ENCODE results near the gene PGRMC2.
A peak's percentile ranks its signal among the peaks of the same experiment; 100 is the strongest.

The PGRMC2 gene

GRCh38 chr4:128268970-128269369, 18.6 kb downstream of the PGRMC2 start:
- TF ChIP-seq GATA2 (IDR thresholded peaks at IDR 0.05; ENCODE audit: low read depth, low read length) (no peak), GATA3 (IDR thresholded peaks at IDR 0.05; ENCODE audit: low read depth, low read length) (no peak)

- TF ChIP-seq GATA3 (IDR thresholded peaks at IDR 0.05; ENCODE audit: low read depth, low read length) = no peak
- TF ChIP-seq GATA2 (IDR thresholded peaks at IDR 0.05; ENCODE audit: low read depth, low read length) = no peak
These were observed 19.9 kb downstream of the PGRMC2 start for GRCh38 chr4:128267745-128268144.

- no peak for TF ChIP-seq GATA2 (IDR thresholded peaks at IDR 0.05; ENCODE audit: low read depth, low read length)
- no peak for TF ChIP-seq GATA3 (IDR thresholded peaks at IDR 0.05; ENCODE audit: low read depth, low read length)
These were observed 31.1 kb downstream of the PGRMC2 start for GRCh38 chr4:128256539-128256938.

GRCh38 chr4:128255906-128256305, 31.7 kb downstream of the PGRMC2 start:
- TF ChIP-seq GATA2 (IDR thresholded peaks at IDR 0.05; ENCODE audit: low read depth, low read length) (no peak), GATA3 (IDR thresholded peaks at IDR 0.05; ENCODE audit: low read depth, low read length) (no peak)

- TF ChIP-seq GATA2 (IDR thresholded peaks at IDR 0.05; ENCODE audit: low read depth, low read length) (no peak), GATA3 (IDR thresholded peaks at IDR 0.05; ENCODE audit: low read depth, low read length) (no peak)
These were observed 37.6 kb downstream of the PGRMC2 start for GRCh38 chr4:128249787-128250668.

- no peak for TF ChIP-seq GATA2 (IDR thresholded peaks at IDR 0.05; ENCODE audit: low read depth, low read length)
- TF ChIP-seq GATA3 (IDR thresholded peaks at IDR 0.05; ENCODE audit: low read depth, low read length) = no peak
These were observed 39.7 kb downstream of the PGRMC2 start for GRCh38 chr4:128247906-128248305.

GRCh38 chr4:128244379-128244778, 43.2 kb downstream of the PGRMC2 start:
- no peak for TF ChIP-seq GATA3 (IDR thresholded peaks at IDR 0.05; ENCODE audit: low read depth, low read length)
- no peak for TF ChIP-seq GATA2 (IDR thresholded peaks at IDR 0.05; ENCODE audit: low read depth, low read length)

- TF ChIP-seq GATA2 (IDR thresholded peaks at IDR 0.05; ENCODE audit: low read depth, low read length) = no peak
- TF ChIP-seq GATA3 (IDR thresholded peaks at IDR 0.05; ENCODE audit: low read depth, low read length) = no peak
These were observed 45.0 kb downstream of the PGRMC2 start for GRCh38 chr4:128242601-128243000.

GRCh38 chr4:128241981-128242380, 45.6 kb downstream of the PGRMC2 start:
- TF ChIP-seq GATA3 (IDR thresholded peaks at IDR 0.05; ENCODE audit: low read depth, low read length) (no peak), GATA2 (IDR thresholded peaks at IDR 0.05; ENCODE audit: low read depth, low read length) (no peak)

GRCh38 chr4:128241425-128241913, 46.1 kb downstream of the PGRMC2 start:
- TF ChIP-seq GATA3 (IDR thresholded peaks at IDR 0.05; ENCODE audit: low read depth, low read length) (no peak), GATA2 (IDR thresholded peaks at IDR 0.05; ENCODE audit: low read depth, low read length) (no peak)

GRCh38 chr4:128241019-128241418, 46.6 kb downstream of the PGRMC2 start:
- TF ChIP-seq GATA3 (IDR thresholded peaks at IDR 0.05; ENCODE audit: low read depth, low read length) = no peak
- TF ChIP-seq GATA2 (IDR thresholded peaks at IDR 0.05; ENCODE audit: low read depth, low read length) = no peak

- TF ChIP-seq GATA2 (IDR thresholded peaks at IDR 0.05; ENCODE audit: low read depth, low read length) (no peak), GATA3 (IDR thresholded peaks at IDR 0.05; ENCODE audit: low read depth, low read length) (no peak)
These were observed 52.8 kb downstream of the PGRMC2 start for GRCh38 chr4:128234836-128235235.

GRCh38 chr4:128232719-128233118, 54.9 kb downstream of the PGRMC2 start:
- no peak for TF ChIP-seq GATA2 (IDR thresholded peaks at IDR 0.05; ENCODE audit: low read depth, low read length)
- TF ChIP-seq GATA3 (IDR thresholded peaks at IDR 0.05; ENCODE audit: low read depth, low read length) = no peak

GRCh38 chr4:128228845-128229795, 58.5 kb downstream of the PGRMC2 start:
- TF ChIP-seq GATA3 (IDR thresholded peaks at IDR 0.05; ENCODE audit: low read depth, low read length) (no peak), GATA2 (IDR thresholded peaks at IDR 0.05; ENCODE audit: low read depth, low read length) (peak; percentile 28; the same call in 1 of the 2 replicates)

All from SH-SY5Y (cell line).